Activated T-helper 9 cell treated with anti-CD3 and anti-CD28 coated beads, Interleukin-2, amount 50 U/mL, for 16 hours (primary cell): ENCODE measurements around the gene CADM1.

ENCODE experiments used
- DNase-seq: peaks from one replicate; pipeline ENCODE4 v3.0.0-alpha.2; 2020; ENCODE audit warnings: low read depth

Gene CADM1

GRCh38 chr11:115515647-115516395 lies 11.6 kb upstream of the CADM1 start:
- no peak for DNase-seq

GRCh38 chr11:115506954-115507675 lies 2.9 kb upstream of the CADM1 start:
- no peak for DNase-seq

- no peak for DNase-seq
Observed at GRCh38 chr11:115505175-115505574, 960 bp upstream of the CADM1 start.

GRCh38 chr11:115503886-115504275 lies 334 bp downstream of the CADM1 start:
- DNase-seq = no peak

GRCh38 chr11:115503083-115503885 lies 931 bp downstream of the CADM1 start:
- no peak for DNase-seq

GRCh38 chr11:115502636-115503082 lies 1.6 kb downstream of the CADM1 start:
- no peak for DNase-seq

GRCh38 chr11:115501893-115502589 lies 2.2 kb downstream of the CADM1 start:
- no peak for DNase-seq

- no peak for DNase-seq
Observed at GRCh38 chr11:115501502-115501892, 2.7 kb downstream of the CADM1 start.

- no peak for DNase-seq
Observed at GRCh38 chr11:115500547-115501501, 3.4 kb downstream of the CADM1 start.

GRCh38 chr11:115499891-115500290 lies 4.3 kb downstream of the CADM1 start:
- no peak for DNase-seq

- no peak for DNase-seq
Observed at GRCh38 chr11:115499241-115499799, 4.9 kb downstream of the CADM1 start.

- no peak for DNase-seq
Observed at GRCh38 chr11:115498354-115498753, 5.9 kb downstream of the CADM1 start.

- no peak for DNase-seq
Observed at GRCh38 chr11:115497303-115497702, 6.9 kb downstream of the CADM1 start.

GRCh38 chr11:115496892-115497291 lies 7.3 kb downstream of the CADM1 start:
- no peak for DNase-seq

GRCh38 chr11:115493905-115494304 lies 10.3 kb downstream of the CADM1 start:
- DNase-seq = no peak

GRCh38 chr11:115493488-115493887 lies 10.7 kb downstream of the CADM1 start:
- DNase-seq = no peak

- no peak for DNase-seq
Observed at GRCh38 chr11:115489466-115489865, 14.7 kb downstream of the CADM1 start.

GRCh38 chr11:115488945-115489344 lies 15.3 kb downstream of the CADM1 start:
- no peak for DNase-seq

GRCh38 chr11:115481528-115481927 lies 22.7 kb downstream of the CADM1 start:
- DNase-seq = no peak

- DNase-seq = no peak
Observed at GRCh38 chr11:115480611-115481010, 23.6 kb downstream of the CADM1 start.

- no peak for DNase-seq
Observed at GRCh38 chr11:115477410-115477809, 26.8 kb downstream of the CADM1 start.
